Effector memory CD4-positive, alpha-beta T cell (primary cell): ENCODE data around the gene MINPP1.

Experiments
- DNase-seq, 3 donors: peaks; one replicate each; pipeline ENCODE4 v3.0.0-alpha.2; 2020
- H3K27ac ChIP-seq: 2 replicates; pipeline ENCODE4 v1.7.0; 2013; ENCODE audit warnings: mild to moderate bottlenecking, low read length, moderate library complexity; ENCODE audit not compliant: insufficient read depth, poor library complexity, severe bottlenecking
- H3K27me3 ChIP-seq: replicated peaks from 2 replicates; pipeline ENCODE4 v1.7.0; 2013; ENCODE audit warnings: mild to moderate bottlenecking, low read length; ENCODE audit not compliant: insufficient read depth, control insufficient read depth, poor library complexity, severe bottlenecking
- H3K36me3 ChIP-seq: 2 replicates; pipeline ENCODE4 v1.7.0; 2013; ENCODE audit warnings: mild to moderate bottlenecking, low read length, moderate library complexity; ENCODE audit not compliant: control insufficient read depth, insufficient read depth
- H3K4me1 ChIP-seq: 2 replicates; pipeline ENCODE4 v1.7.0; 2013; ENCODE audit warnings: low read length, mild to moderate bottlenecking; ENCODE audit not compliant: control insufficient read depth, insufficient read depth, poor library complexity, severe bottlenecking
- H3K4me3 ChIP-seq: 2 replicates; pipeline ENCODE4 v1.7.0; 2013; ENCODE audit warnings: low read length, low read depth, mild to moderate bottlenecking; ENCODE audit not compliant: insufficient read depth, poor library complexity, severe bottlenecking
- H3K9me3 ChIP-seq: 2 replicates; pipeline ENCODE4 v1.7.0; 2013; ENCODE audit warnings: mild to moderate bottlenecking, low read length, moderate library complexity; ENCODE audit not compliant: control insufficient read depth

Gene MINPP1

GRCh38 chr10:87518937-87519336 is 14.2 kb downstream of the MINPP1 start:
- Histone ChIP-seq H3K27ac (no peak overlapping the region), H3K36me3 (peaks cover 17% of the 10 kb centered on the region), H3K9me3 (no peaks in the 10 kb centered on the region), H3K27me3 (no peaks in the 10 kb centered on the region), H3K4me1 (no peaks in the 10 kb centered on the region), H3K4me3 (no peak overlapping the region)
- no peak for DNase-seq

GRCh38 chr10:87519582-87519981 is 14.9 kb downstream of the MINPP1 start:
- Histone ChIP-seq H3K4me3 (no peak overlapping the region), H3K36me3 (peaks cover 13% of the 10 kb centered on the region), H3K27ac (no peak overlapping the region), H3K4me1 (no peaks in the 10 kb centered on the region), H3K27me3 (no peaks in the 10 kb centered on the region), H3K9me3 (no peaks in the 10 kb centered on the region)
- no peak for DNase-seq

- no peak overlapping the region for H3K4me3 ChIP-seq
- no peaks in the 10 kb centered on the region for H3K9me3 ChIP-seq
- H3K36me3 ChIP-seq: peaks cover 6% of the 10 kb centered on the region
- no peak overlapping the region for H3K27ac ChIP-seq
- no peaks in the 10 kb centered on the region for H3K27me3 ChIP-seq
- DNase-seq: no peak
- no peaks in the 10 kb centered on the region for H3K4me1 ChIP-seq
These were observed 19.0 kb downstream of the MINPP1 start for GRCh38 chr10:87523731-87524130.

- Histone ChIP-seq H3K27me3 (no peaks in the 10 kb centered on the region), H3K36me3 (peaks cover 3% of the 10 kb centered on the region), H3K9me3 (no peaks in the 10 kb centered on the region), H3K27ac (no peak overlapping the region), H3K4me1 (no peaks in the 10 kb centered on the region), H3K4me3 (no peak overlapping the region)
- DNase-seq: no peak
These were observed 19.6 kb downstream of the MINPP1 start for GRCh38 chr10:87524296-87524695.

GRCh38 chr10:87531908-87532622 is 27.4 kb downstream of the MINPP1 start:
- no peak overlapping the region for H3K27ac ChIP-seq
- H3K36me3 ChIP-seq: no peaks in the 10 kb centered on the region
- H3K9me3 ChIP-seq: no peaks in the 10 kb centered on the region
- no peaks in the 10 kb centered on the region for H3K27me3 ChIP-seq
- H3K4me1 ChIP-seq: no peaks in the 10 kb centered on the region
- DNase-seq: no peak
- H3K4me3 ChIP-seq: no peak overlapping the region

GRCh38 chr10:87532696-87533095 is 28.0 kb downstream of the MINPP1 start:
- Histone ChIP-seq H3K27me3 (no peaks in the 10 kb centered on the region), H3K27ac (no peak overlapping the region), H3K4me1 (no peaks in the 10 kb centered on the region), H3K4me3 (no peak overlapping the region), H3K36me3 (no peaks in the 10 kb centered on the region), H3K9me3 (no peaks in the 10 kb centered on the region)
- DNase-seq: no peak

GRCh38 chr10:87534173-87534858 is 29.6 kb downstream of the MINPP1 start:
- no peaks in the 10 kb centered on the region for H3K27me3 ChIP-seq
- H3K4me3 ChIP-seq: no peak overlapping the region
- H3K9me3 ChIP-seq: no peaks in the 10 kb centered on the region
- H3K27ac ChIP-seq: no peak overlapping the region
- H3K36me3 ChIP-seq: no peaks in the 10 kb centered on the region
- DNase-seq: no peak
- no peaks in the 10 kb centered on the region for H3K4me1 ChIP-seq

- Histone ChIP-seq H3K9me3 (peaks cover 4% of the 10 kb centered on the region), H3K4me3 (no peak overlapping the region), H3K27ac (no peak overlapping the region), H3K4me1 (no peaks in the 10 kb centered on the region), H3K36me3 (peaks cover 14% of the 10 kb centered on the region), H3K27me3 (no peaks in the 10 kb centered on the region)
- no peak for DNase-seq
These were observed 33.7 kb downstream of the MINPP1 start for GRCh38 chr10:87538092-87539015.

GRCh38 chr10:87541114-87541513 is 36.4 kb downstream of the MINPP1 start:
- H3K27ac ChIP-seq: no peak overlapping the region
- H3K9me3 ChIP-seq: peaks cover 4% of the 10 kb centered on the region
- DNase-seq: no peak
- H3K27me3 ChIP-seq: no peaks in the 10 kb centered on the region
- H3K4me3 ChIP-seq: no peak overlapping the region
- H3K36me3 ChIP-seq: peaks cover 17% of the 10 kb centered on the region
- no peaks in the 10 kb centered on the region for H3K4me1 ChIP-seq
